ENCODE results near the gene VRK3.

GRCh38 chr19:50050406-50051227, 25.4 kb upstream of the VRK3 start:
- TF ChIP-seq, protein P1, sequence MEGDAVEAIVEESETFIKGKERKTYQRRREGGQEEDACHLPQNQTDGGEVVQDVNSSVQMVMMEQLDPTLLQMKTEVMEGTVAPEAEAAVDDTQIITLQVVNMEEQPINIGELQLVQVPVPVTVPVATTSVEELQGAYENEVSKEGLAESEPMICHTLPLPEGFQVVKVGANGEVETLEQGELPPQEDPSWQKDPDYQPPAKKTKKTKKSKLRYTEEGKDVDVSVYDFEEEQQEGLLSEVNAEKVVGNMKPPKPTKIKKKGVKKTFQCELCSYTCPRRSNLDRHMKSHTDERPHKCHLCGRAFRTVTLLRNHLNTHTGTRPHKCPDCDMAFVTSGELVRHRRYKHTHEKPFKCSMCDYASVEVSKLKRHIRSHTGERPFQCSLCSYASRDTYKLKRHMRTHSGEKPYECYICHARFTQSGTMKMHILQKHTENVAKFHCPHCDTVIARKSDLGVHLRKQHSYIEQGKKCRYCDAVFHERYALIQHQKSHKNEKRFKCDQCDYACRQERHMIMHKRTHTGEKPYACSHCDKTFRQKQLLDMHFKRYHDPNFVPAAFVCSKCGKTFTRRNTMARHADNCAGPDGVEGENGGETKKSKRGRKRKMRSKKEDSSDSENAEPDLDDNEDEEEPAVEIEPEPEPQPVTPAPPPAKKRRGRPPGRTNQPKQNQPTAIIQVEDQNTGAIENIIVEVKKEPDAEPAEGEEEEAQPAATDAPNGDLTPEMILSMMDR (IDR thresholded peaks at IDR 0.05; ENCODE audit: low read depth, low read length, missing input control) = no peak
- TF ChIP-seq FOXA1 (IDR thresholded peaks at IDR 0.05) = no peak
- TF ChIP-seq, protein P2, sequence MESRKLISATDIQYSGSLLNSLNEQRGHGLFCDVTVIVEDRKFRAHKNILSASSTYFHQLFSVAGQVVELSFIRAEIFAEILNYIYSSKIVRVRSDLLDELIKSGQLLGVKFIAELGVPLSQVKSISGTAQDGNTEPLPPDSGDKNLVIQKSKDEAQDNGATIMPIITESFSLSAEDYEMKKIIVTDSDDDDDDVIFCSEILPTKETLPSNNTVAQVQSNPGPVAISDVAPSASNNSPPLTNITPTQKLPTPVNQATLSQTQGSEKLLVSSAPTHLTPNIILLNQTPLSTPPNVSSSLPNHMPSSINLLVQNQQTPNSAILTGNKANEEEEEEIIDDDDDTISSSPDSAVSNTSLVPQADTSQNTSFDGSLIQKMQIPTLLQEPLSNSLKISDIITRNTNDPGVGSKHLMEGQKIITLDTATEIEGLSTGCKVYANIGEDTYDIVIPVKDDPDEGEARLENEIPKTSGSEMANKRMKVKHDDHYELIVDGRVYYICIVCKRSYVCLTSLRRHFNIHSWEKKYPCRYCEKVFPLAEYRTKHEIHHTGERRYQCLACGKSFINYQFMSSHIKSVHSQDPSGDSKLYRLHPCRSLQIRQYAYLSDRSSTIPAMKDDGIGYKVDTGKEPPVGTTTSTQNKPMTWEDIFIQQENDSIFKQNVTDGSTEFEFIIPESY (IDR thresholded peaks at IDR 0.05) = no peak
- TF ChIP-seq, protein P3, sequence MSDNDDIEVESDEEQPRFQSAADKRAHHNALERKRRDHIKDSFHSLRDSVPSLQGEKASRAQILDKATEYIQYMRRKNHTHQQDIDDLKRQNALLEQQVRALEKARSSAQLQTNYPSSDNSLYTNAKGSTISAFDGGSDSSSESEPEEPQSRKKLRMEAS (IDR thresholded peaks at IDR 0.05) = no peak

All from liver (tissue), 2 donors.